ENCODE measurements around the gene MGMT. TPM values are rescaled to one million over a fixed set of nuclear protein-coding genes. Genes with fewer than 3 reads are reported as not detected.

Gene MGMT
- total and polyA plus RNA-seq, 9 of the 15 experiments (the other 6 are each of a cell fraction or from before 2014, with no cell fraction given): 0.03 to 0.29 (median 0.11) TPM; not detected in 4

- no peak for TF ChIP-seq ZNF318 (IDR thresholded peaks at IDR 0.05; ENCODE audit: borderline replicate concordance in 1 of 2, low read depth in 1 of 2)
- TF ChIP-seq TAF7 (tag; IDR thresholded peaks at IDR 0.05): no peak
- no peak for TF ChIP-seq RFX7 (CRISPR knock-in tag; IDR thresholded peaks at IDR 0.05)
- TF ChIP-seq RBM14 (IDR thresholded peaks at IDR 0.05; ENCODE audit: borderline replicate concordance, insufficient read depth, low read depth, low read length): no peak
- TF ChIP-seq ELK3 (CRISPR knock-in tag; IDR thresholded peaks at IDR 0.05): no peak
- no peak for TF ChIP-seq MCM7 (IDR thresholded peaks at IDR 0.05)
- TF ChIP-seq, protein P1, sequence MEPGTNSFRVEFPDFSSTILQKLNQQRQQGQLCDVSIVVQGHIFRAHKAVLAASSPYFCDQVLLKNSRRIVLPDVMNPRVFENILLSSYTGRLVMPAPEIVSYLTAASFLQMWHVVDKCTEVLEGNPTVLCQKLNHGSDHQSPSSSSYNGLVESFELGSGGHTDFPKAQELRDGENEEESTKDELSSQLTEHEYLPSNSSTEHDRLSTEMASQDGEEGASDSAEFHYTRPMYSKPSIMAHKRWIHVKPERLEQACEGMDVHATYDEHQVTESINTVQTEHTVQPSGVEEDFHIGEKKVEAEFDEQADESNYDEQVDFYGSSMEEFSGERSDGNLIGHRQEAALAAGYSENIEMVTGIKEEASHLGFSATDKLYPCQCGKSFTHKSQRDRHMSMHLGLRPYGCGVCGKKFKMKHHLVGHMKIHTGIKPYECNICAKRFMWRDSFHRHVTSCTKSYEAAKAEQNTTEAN (CRISPR knock-in tag; IDR thresholded peaks at IDR 0.05): no peak
- TF ChIP-seq ZNF384 (IDR thresholded peaks at IDR 0.05; ENCODE audit: low read depth, low read length): no peak
- TF ChIP-seq U2AF1 (optimal IDR thresholded peaks at IDR 0.05; ENCODE audit: low read depth, low read length): no peak
- no peak for TF ChIP-seq CHD2 (IDR thresholded peaks at IDR 0.05; ENCODE audit: low read depth, low read length)
- no peak for TF ChIP-seq IFI16 (CRISPR knock-in tag; IDR thresholded peaks at IDR 0.05)
- no peak for TF ChIP-seq ZC3H4 (CRISPR knock-in tag; IDR thresholded peaks at IDR 0.05; ENCODE audit: borderline replicate concordance)
- TF ChIP-seq ZKSCAN8 (CRISPR knock-in tag; IDR thresholded peaks at IDR 0.05): no peak
- TF ChIP-seq BCL6 (CRISPR knock-in tag; IDR thresholded peaks at IDR 0.05): no peak
Measured at GRCh38 chr10:129629911-129630310, 162.9 kb downstream of the MGMT start (continued).

Measured in K562 (cell line).